HFFc6 (cell line): ENCODE measurements around the gene NELFB. TPM values are rescaled to one million over a fixed set of nuclear protein-coding genes. Genes with fewer than 3 reads are reported as not detected.
A peak's percentile ranks its signal among the peaks of the same experiment; 100 is the strongest.
"Not testable (repeated sequence)": the region's sequence is repeated elsewhere in the genome, so short reads cannot be mapped to it uniquely, and the experiment has no call there.

Source experiments
- DNase-seq: peaks from one replicate; pipeline ENCODE4 v3.0.0-alpha.2; 2018
- H3K27ac Mint-ChIP-seq: 2 replicates; pipeline ENCODE4 v1.8.0; 2020; ENCODE audit warnings: mild to moderate bottlenecking, mixed read lengths
- H3K27me3 Mint-ChIP-seq: 2 replicates; pipeline ENCODE4 v1.8.0; 2021; ENCODE audit warnings: mild to moderate bottlenecking, moderate library complexity, mixed read lengths; ENCODE audit not compliant: insufficient read depth
- H3K36me3 Mint-ChIP-seq: 2 replicates; pipeline ENCODE4 v1.8.0; 2021; ENCODE audit warnings: low read depth, mixed read lengths
- H3K4me1 Mint-ChIP-seq: 2 replicates; pipeline ENCODE4 v1.8.0; 2020; ENCODE audit warnings: low read depth, mixed read lengths
- H3K4me3 Mint-ChIP-seq: 2 replicates; pipeline ENCODE4 v1.8.0; 2020; ENCODE audit warnings: mild to moderate bottlenecking, moderate library complexity, mixed read lengths
- H3K9me3 Mint-ChIP-seq: 2 replicates; pipeline ENCODE4 v1.8.0; 2020; ENCODE audit warnings: mild to moderate bottlenecking, mixed read lengths
- total RNA-seq, 6 experiments: library from RNA; stranded (reverse); fragmentation: NEBNext Ultra II Directional; extraction: Animal tissue kit (Norgen Biotek cat#: 25700); gene quantifications; 2 replicates in 1 of 6; 3 replicates in 5 of 6; pipeline ENCODE4 v1.2.3, GENCODE V29; 2021
- TF ChIP-seq, protein P1 (sequence below): fragments of 200-600 bp; sonication (generic); IDR thresholded peaks from 2 replicates; pipeline ENCODE4 v1.5.0; 2021; ENCODE audit warnings: antibody characterized with exemption, mild to moderate bottlenecking

The NELFB gene
- total RNA-seq, 6 experiments from 2014 or later = 48.5 to 59.9 (median 52.7) TPM

DNA sequence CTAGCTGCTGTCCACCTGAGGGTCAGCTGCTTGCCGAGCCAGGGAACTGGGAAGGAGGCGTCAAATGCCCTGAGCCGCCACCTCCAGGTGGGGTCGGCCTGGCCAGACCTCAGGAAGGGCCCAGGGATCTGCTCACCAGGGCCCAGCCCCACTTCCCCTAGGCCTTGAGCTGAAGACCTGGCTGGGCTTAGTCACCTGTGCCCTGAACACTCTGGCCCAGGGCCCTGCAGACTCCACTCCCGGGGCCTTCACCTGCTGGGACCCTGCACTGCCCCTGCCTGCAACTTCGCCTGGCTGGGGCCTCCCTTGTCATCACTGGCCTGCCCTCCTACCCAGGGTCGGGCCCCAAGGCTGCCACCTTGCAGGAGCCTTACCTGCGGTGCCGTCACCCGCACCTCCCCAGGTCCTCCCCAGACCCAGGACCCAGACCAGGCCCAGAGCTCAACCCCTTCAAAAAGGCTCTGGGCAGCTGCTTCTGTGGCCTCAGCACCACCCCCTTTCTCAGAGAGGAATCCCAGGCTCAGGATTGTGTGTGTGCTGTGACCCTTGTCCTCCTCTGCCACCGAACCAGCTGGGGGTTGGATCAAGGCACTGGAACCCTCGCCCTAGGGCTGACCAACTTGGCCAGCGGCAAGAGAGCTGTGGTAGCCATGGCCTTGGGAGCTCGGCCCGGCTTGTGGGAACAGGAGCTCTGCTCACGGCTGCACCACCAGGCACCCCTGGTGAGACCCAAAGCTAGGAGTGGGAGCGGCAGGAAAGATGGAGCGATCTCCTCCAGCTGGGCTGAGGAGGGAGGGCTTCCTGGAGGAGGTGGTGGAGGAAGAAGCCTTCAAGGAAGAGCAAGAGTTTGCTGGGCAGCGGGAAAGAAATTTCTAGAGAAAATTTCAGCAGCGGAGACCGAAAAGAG is 1.2 kb upstream of the NELFB start:
- no peak for DNase-seq
- no peaks in the 10 kb centered on the region for H3K9me3 Mint-ChIP-seq
- peak overlapping the region; percentile 76 for H3K27ac Mint-ChIP-seq
- no peaks in the 10 kb centered on the region for H3K36me3 Mint-ChIP-seq
- H3K4me1 Mint-ChIP-seq = peaks cover 13% of the 10 kb centered on the region
- H3K4me3 Mint-ChIP-seq = peak overlapping the region; percentile 93
- TF ChIP-seq, protein P1, sequence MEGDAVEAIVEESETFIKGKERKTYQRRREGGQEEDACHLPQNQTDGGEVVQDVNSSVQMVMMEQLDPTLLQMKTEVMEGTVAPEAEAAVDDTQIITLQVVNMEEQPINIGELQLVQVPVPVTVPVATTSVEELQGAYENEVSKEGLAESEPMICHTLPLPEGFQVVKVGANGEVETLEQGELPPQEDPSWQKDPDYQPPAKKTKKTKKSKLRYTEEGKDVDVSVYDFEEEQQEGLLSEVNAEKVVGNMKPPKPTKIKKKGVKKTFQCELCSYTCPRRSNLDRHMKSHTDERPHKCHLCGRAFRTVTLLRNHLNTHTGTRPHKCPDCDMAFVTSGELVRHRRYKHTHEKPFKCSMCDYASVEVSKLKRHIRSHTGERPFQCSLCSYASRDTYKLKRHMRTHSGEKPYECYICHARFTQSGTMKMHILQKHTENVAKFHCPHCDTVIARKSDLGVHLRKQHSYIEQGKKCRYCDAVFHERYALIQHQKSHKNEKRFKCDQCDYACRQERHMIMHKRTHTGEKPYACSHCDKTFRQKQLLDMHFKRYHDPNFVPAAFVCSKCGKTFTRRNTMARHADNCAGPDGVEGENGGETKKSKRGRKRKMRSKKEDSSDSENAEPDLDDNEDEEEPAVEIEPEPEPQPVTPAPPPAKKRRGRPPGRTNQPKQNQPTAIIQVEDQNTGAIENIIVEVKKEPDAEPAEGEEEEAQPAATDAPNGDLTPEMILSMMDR = no peak
- no peaks in the 10 kb centered on the region; the same call in 1 of the 2 replicates for H3K27me3 Mint-ChIP-seq

DNA sequence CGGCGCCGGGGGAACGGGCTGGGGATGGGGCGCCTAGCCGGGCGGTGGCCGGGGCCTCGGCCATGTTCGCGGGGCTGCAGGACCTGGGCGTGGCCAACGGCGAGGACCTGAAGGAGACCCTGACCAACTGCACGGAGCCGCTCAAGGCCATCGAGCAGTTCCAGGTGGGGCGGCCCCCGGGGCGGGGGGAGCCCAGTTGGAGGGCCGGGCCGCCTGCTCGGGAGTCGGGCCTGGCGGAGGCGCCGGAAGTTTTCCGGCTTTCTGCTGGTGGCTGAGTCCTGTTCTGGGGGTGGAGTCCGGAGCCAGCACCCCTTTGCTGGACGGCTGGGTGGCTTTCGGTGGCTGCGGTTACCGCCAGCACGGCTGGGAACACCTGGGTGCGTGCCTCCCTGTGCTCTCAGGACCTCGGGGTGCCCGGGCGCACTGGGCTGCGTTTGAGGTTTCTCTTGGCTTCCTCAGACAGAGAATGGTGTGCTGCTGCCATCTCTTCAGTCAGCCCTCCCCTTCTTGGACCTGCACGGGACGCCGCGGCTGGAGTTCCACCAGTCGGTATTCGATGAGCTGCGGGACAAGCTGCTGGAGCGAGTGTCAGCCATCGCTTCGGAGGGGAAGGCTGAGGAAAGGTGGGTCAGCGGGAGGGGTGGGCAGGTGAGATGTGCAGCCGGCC is 454 bp downstream of the NELFB start:
- no peak for DNase-seq
- peak overlapping the region; percentile 90 for H3K4me3 Mint-ChIP-seq
- H3K27ac Mint-ChIP-seq = peak overlapping the region; percentile 42
- H3K36me3 Mint-ChIP-seq = no peaks in the 10 kb centered on the region
- TF ChIP-seq, protein P1 = no peak
- no peaks in the 10 kb centered on the region; the same call in 1 of the 2 replicates for H3K27me3 Mint-ChIP-seq
- no peaks in the 10 kb centered on the region for H3K9me3 Mint-ChIP-seq
- peaks cover 13% of the 10 kb centered on the region for H3K4me1 Mint-ChIP-seq

DNA sequence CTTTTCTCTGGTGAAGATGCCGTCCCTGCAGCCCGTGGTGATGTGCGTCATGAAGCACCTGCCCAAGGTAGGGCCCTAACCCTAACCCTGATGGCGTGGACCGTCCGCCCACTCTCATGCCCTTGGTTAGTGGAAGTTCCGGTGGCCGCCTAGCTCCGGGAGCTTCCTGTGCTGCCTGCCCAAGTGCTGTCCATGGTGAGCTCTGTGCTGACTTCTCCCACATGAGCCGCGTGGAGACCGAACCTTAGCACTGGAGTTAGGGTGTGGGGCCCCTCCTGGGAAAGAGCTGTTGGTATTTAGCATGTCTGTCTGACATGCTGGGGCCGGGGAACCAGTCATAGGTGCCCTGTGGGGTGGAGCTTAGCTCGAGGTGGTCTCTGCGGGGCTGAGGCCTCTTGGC is 1.2 kb downstream of the NELFB start:
- TF ChIP-seq, protein P1 = no peak
- no peaks in the 10 kb centered on the region for H3K36me3 Mint-ChIP-seq
- H3K27ac Mint-ChIP-seq = no peak overlapping the region
- H3K9me3 Mint-ChIP-seq = no peaks in the 10 kb centered on the region
- peak overlapping the region; percentile 90 for H3K4me3 Mint-ChIP-seq
- no peak for DNase-seq
- peaks cover 13% of the 10 kb centered on the region for H3K4me1 Mint-ChIP-seq
- no peaks in the 10 kb centered on the region; the same call in 1 of the 2 replicates for H3K27me3 Mint-ChIP-seq

DNA sequence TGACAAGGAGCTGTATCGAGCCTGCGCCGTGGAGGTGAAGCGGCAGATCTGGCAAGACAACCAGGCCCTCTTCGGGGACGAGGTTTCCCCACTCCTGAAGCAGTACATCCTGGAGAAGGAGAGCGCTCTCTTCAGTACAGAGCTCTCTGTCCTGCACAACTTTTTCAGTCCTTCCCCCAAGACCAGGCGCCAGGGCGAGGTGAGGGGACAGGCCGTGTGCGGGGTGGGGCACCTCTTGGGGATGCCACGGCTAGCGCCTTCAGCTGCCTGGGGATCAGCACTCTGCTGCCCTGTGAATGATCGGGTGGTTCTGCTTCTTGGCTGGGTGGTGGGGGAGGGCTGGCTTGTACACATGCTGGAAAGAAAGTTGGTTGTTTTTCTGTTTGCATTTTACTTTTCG is 1.7 kb downstream of the NELFB start:
- Mint-ChIP-seq H3K27ac (no peak overlapping the region), H3K36me3 (peaks cover 5% of the 10 kb centered on the region; the same call in 1 of the 2 replicates), H3K4me3 (peak overlapping the region; percentile 90), H3K4me1 (peaks cover 17% of the 10 kb centered on the region), H3K27me3 (no peaks in the 10 kb centered on the region; the same call in 1 of the 2 replicates), H3K9me3 (no peaks in the 10 kb centered on the region)
- no peak for DNase-seq
- TF ChIP-seq, protein P1 = no peak

DNA sequence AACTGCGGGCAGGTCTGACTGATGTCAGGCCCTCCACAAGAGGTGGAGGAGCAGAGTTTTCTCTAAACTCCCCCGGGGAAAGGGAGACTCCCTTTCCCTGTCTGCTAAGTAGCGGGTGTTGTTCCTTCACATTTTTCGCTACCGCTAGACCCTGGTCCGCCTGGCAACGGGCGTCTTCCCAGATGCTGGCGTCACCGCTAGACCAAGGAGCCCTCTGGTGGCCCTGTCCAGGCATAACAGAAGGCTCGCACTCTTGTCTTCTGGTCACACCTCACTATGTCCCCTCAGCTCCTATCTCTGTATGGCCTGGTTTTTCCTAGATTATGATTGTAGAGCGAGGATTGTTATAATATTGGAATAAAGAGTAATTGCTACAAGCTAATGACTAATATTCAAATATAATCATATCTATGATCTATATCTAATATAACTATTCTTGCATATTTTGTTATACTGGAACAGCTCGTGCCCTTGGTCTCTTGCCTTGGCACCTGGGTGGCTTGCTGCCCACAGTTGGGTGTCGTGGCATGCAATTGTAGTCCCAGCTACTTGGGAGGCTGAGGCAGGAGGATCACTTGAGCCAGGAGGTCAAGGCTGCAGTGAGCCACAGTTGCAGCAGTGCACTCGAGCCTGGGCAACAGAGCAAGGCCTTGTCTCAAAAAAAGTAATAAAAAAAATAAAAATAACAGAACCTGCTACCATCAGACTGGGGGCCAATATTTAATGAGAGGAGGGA is 7.2 kb downstream of the NELFB start:
- H3K27ac Mint-ChIP-seq, H3K27me3 Mint-ChIP-seq, H3K36me3 Mint-ChIP-seq, H3K4me1 Mint-ChIP-seq, H3K9me3 Mint-ChIP-seq, H3K4me3 Mint-ChIP-seq: not testable (repeated sequence)
- DNase-seq = peak; percentile 40
- TF ChIP-seq, protein P1 = peak; percentile 70
